ENCODE results near the gene MAP2K4. TPM values are rescaled to one million over a fixed set of nuclear protein-coding genes. Genes with fewer than 3 reads are reported as not detected.

Gene MAP2K4
- total and polyA plus RNA-seq, 2 experiments from 2014 or later: 38.5 to 53.6 TPM

- Histone ChIP-seq H3K36me3 (replicated peaks; ENCODE audit: insufficient read depth, low read depth) (no peaks in the 10 kb centered on the region), H3K9me3 (ENCODE audit: low read depth) (no peaks in the 10 kb centered on the region), H3K79me2 (peaks cover 100% of the 10 kb centered on the region), H3K4me1 (ENCODE audit: insufficient read depth) (peaks cover 6% of the 10 kb centered on the region), H3K9me2 (replicated peaks; ENCODE audit: insufficient read depth) (no peaks in the 10 kb centered on the region), H3K27ac (no peak overlapping the region), H2AFZ (no peak overlapping the region), H3K4me3 (no peak overlapping the region), H3K27me3 (no peaks in the 10 kb centered on the region), H3K4me2 (no peak overlapping the region), H4K20me1 (ENCODE audit: insufficient read depth, poor library complexity, severe bottlenecking) (peaks cover 90% of the 10 kb centered on the region)
- 99% methylated on average over 7 of the region's 7 CpGs for WGBS (ENCODE audit: low lambda C conversion rate, missing lambda C conversion rate)
- no peak for DNase-seq (ENCODE audit: low spot score)
- TF ChIP-seq EZH2phosphoT487 (IDR thresholded peaks at IDR 0.05; ENCODE audit: low read depth, severe bottlenecking, unreplicated experiment) (no peak), EZH2 (IDR thresholded peaks at IDR 0.05; ENCODE audit: borderline replicate concordance) (no peak), CTCF (IDR thresholded peaks at IDR 0.05; ENCODE audit: poor library complexity) (no peak)
Measured at GRCh38 chr17:12048843-12049473, 28.3 kb downstream of the MAP2K4 start.

- Histone ChIP-seq H3K27me3 (no peaks in the 10 kb centered on the region), H3K4me2 (no peak overlapping the region), H3K27ac (no peak overlapping the region), H3K9me3 (ENCODE audit: low read depth) (no peaks in the 10 kb centered on the region), H3K36me3 (replicated peaks; ENCODE audit: insufficient read depth, low read depth) (no peaks in the 10 kb centered on the region), H3K4me3 (no peak overlapping the region), H3K4me1 (ENCODE audit: insufficient read depth) (peaks cover 11% of the 10 kb centered on the region), H3K9me2 (replicated peaks; ENCODE audit: insufficient read depth) (no peaks in the 10 kb centered on the region), H3K79me2 (peaks cover 99% of the 10 kb centered on the region), H2AFZ (no peak overlapping the region), H4K20me1 (ENCODE audit: insufficient read depth, poor library complexity, severe bottlenecking) (peaks cover 80% of the 10 kb centered on the region)
- 92% methylated on average over 1 of the region's 1 CpG for WGBS (ENCODE audit: low lambda C conversion rate, missing lambda C conversion rate)
- TF ChIP-seq EZH2 (IDR thresholded peaks at IDR 0.05; ENCODE audit: borderline replicate concordance) (no peak), CTCF (IDR thresholded peaks at IDR 0.05; ENCODE audit: poor library complexity) (no peak), EZH2phosphoT487 (IDR thresholded peaks at IDR 0.05; ENCODE audit: low read depth, severe bottlenecking, unreplicated experiment) (no peak)
- no peak for DNase-seq (ENCODE audit: low spot score)
Measured at GRCh38 chr17:12050646-12051225, 30.1 kb downstream of the MAP2K4 start.

- Histone ChIP-seq H3K4me3 (no peak overlapping the region), H3K27me3 (no peaks in the 10 kb centered on the region), H3K4me2 (peak overlapping the region; percentile 62), H3K9me3 (ENCODE audit: low read depth) (no peaks in the 10 kb centered on the region), H3K36me3 (replicated peaks; ENCODE audit: insufficient read depth, low read depth) (no peaks in the 10 kb centered on the region), H4K20me1 (ENCODE audit: insufficient read depth, poor library complexity, severe bottlenecking) (peaks cover 56% of the 10 kb centered on the region), H3K4me1 (ENCODE audit: insufficient read depth) (peaks cover 11% of the 10 kb centered on the region), H3K9me2 (replicated peaks; ENCODE audit: insufficient read depth) (no peaks in the 10 kb centered on the region), H3K27ac (no peak overlapping the region), H2AFZ (no peak overlapping the region), H3K79me2 (peaks cover 89% of the 10 kb centered on the region)
- TF ChIP-seq EZH2 (IDR thresholded peaks at IDR 0.05; ENCODE audit: borderline replicate concordance): no peak
- TF ChIP-seq EZH2phosphoT487 (IDR thresholded peaks at IDR 0.05; ENCODE audit: low read depth, severe bottlenecking, unreplicated experiment): no peak
- TF ChIP-seq CTCF (IDR thresholded peaks at IDR 0.05; ENCODE audit: poor library complexity): no peak
- 38% methylated on average over 3 of the region's 3 CpGs for WGBS (ENCODE audit: low lambda C conversion rate, missing lambda C conversion rate)
- DNase-seq (ENCODE audit: low spot score): no peak
Measured at GRCh38 chr17:12053552-12053951, 32.9 kb downstream of the MAP2K4 start.
